PC-9 (cell line): ENCODE results near the gene ENO2. TPM values are rescaled to one million over a fixed set of nuclear protein-coding genes. Genes with fewer than 3 reads are reported as not detected.

ENCODE experiments used
- BruUV-seq: library from RNA; stranded (reverse); fragments of 400-500 nt; replicated peaks from 2 replicates; lab custom pipeline; 2021; lab: Mats Ljungman, UMichigan
- CTCF ChIA-PET: fragments of 300-600 bp; sonication (Branson Sonifier 250); formaldehyde crosslinking; loops from one replicate; lab custom pipeline; 2022; ENCODE audit warnings: antibody characterized with exemption; lab: Charles Lee
- POLR2A ChIA-PET: fragments of 300-600 bp; sonication (Branson Sonifier 250); formaldehyde crosslinking; loops from one replicate; lab custom pipeline; 2022; ENCODE audit warnings: antibody characterized with exemption; ENCODE audit not compliant: unreplicated experiment; lab: Charles Lee
- DNase-seq, 2 experiments: peaks; one replicate each; pipeline versions ENCODE4 v3.0.0 to v3.0.0-alpha.2; 2015 to 2022; ENCODE audit warnings: mixed read lengths in 1 of 2
- H2AFZ ChIP-seq: fragments of 200-600 bp; sonication (generic); 2 replicates; pipeline ENCODE4 v1.8.1; 2017; ENCODE audit warnings: antibody characterized with exemption
- H3F3A ChIP-seq: fragments of 200-600 bp; sonication (generic); 2 replicates; pipeline ENCODE4 v1.8.1; 2017; ENCODE audit warnings: antibody characterized with exemption, mild to moderate bottlenecking, low read depth; ENCODE audit not compliant: insufficient read depth
- H3K27ac ChIP-seq: fragments of 200-600 bp; sonication (generic); 2 replicates; pipeline ENCODE4 v1.6.1; 2016; ENCODE audit warnings: mixed run types
- H3K27me3 ChIP-seq: fragments of 200-600 bp; sonication (generic); 2 replicates; pipeline ENCODE4 v1.6.1; 2016; ENCODE audit warnings: low read depth, mixed run types; ENCODE audit not compliant: insufficient read depth
- H3K36me3 ChIP-seq: fragments of 200-600 bp; sonication (generic); 2 replicates; pipeline ENCODE4 v1.6.1; 2016; ENCODE audit warnings: low read depth, mixed run types
- H3K4me1 ChIP-seq: fragments of 200-600 bp; sonication (generic); replicated peaks from 2 replicates; pipeline ENCODE4 v1.6.1; 2016; ENCODE audit warnings: mixed run types; ENCODE audit not compliant: insufficient read depth
- H3K4me2 ChIP-seq: fragments of 200-600 bp; sonication (generic); 2 replicates; pipeline ENCODE4 v1.6.1; 2017; ENCODE audit warnings: mixed run types
- H3K4me3 ChIP-seq: fragments of 200-600 bp; sonication (generic); 2 replicates; pipeline ENCODE4 v1.6.1; 2016; ENCODE audit warnings: mixed run types
- H3K79me2 ChIP-seq: fragments of 200-600 bp; sonication (generic); 2 replicates; pipeline ENCODE4 v1.6.1; 2017; ENCODE audit warnings: low read depth, mixed run types
- H3K9me2 ChIP-seq: fragments of 200-600 bp; sonication (generic); 2 replicates; pipeline ENCODE4 v1.8.1; 2017; ENCODE audit warnings: mild to moderate bottlenecking; ENCODE audit not compliant: insufficient read depth
- H3K9me3 ChIP-seq: fragments of 200-600 bp; sonication (generic); 2 replicates; pipeline ENCODE4 v1.8.1; 2016; ENCODE audit warnings: low read depth; ENCODE audit not compliant: insufficient read depth
- H4K20me1 ChIP-seq: fragments of 200-600 bp; sonication (generic); 2 replicates; pipeline ENCODE4 v1.8.1; 2017; ENCODE audit not compliant: insufficient read depth
- CTCF ChIP-seq: fragments of 200-600 bp; sonication (generic); conservative IDR thresholded peaks from 2 replicates; pipeline ENCODE4 v1.6.1; 2017; ENCODE audit warnings: mixed run types, antibody characterized with exemption, mild to moderate bottlenecking, moderate library complexity
- EZH2 ChIP-seq: fragments of 200-600 bp; sonication (generic); IDR thresholded peaks from 2 replicates; pipeline ENCODE4 v1.8.0; 2017; ENCODE audit warnings: antibody characterized with exemption, low read depth
- intact Hi-C: fragments of 100-400 bp; cut with micrococcal nuclease; formaldehyde crosslinking; loops from one replicate; pipeline ENCODE4 v1.10.0; 2022; ENCODE audit not compliant: unreplicated experiment
- microRNA-seq: library from miRNA; unstranded; fragments of <30 nt; microRNA quantifications from one replicate; pipeline ENCODE4 v1.2.0, GENCODE V29; 2021; ENCODE audit warnings: borderline number of aligned reads, borderline replicate concordance
- total RNA-seq: library from RNA; stranded (reverse); gene quantifications from 2 replicates; pipeline ENCODE4 v1.2.3, GENCODE V29; 2021

Gene ENO2
- total RNA-seq, 1 experiment from 2014 or later, result 38.8 TPM

DNA sequence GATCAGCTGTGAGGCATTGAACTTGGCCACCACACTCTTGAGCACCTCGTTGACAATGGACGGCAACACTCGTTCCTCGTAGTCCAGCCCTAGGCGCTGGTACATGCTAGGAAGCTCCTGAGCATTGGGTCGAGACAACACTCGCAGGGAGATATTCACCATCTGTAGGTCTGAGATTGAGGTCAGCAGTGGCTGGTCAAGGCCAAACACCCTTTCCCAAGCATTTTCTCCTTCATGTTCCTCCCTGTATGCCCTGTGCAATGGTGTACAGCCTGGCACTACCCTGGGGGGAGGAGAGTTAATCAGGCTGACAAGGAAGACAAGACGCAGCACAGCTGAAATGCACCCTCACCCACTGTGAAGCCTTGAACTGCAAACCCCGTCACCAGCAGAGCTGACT lies 54.0 kb downstream of the ENO2 start:
- CTCF ChIA-PET, result interaction anchor here (0.6 to 2.7 kb wide), 5 partner anchors 24 to 145 kb away, joined by 3 to 7 read pairs (median 4); no protein-coding TSS in a partner anchor
- Histone ChIP-seq H3K4me2 (peak overlapping the region; percentile 92), H3K9me3 (no peaks in the 10 kb centered on the region), H4K20me1 (peaks cover 30% of the 10 kb centered on the region), H3K27ac (0 out of 2 replicates have a peak overlapping the region, but pooled peaks have one; percentile 90), H2AFZ (no peak overlapping the region), H3K79me2 (peaks cover 97% of the 10 kb centered on the region), H3K27me3 (no peaks in the 10 kb centered on the region), H3K4me3 (peak overlapping the region; percentile 82; the same call in 1 of the 2 replicates), H3K4me1 (peaks cover 39% of the 10 kb centered on the region), H3K9me2 (no peaks in the 10 kb centered on the region), H3F3A (peaks cover 61% of the 10 kb centered on the region), H3K36me3 (peaks cover 46% of the 10 kb centered on the region)
- TF ChIP-seq CTCF, result no peak
- intact Hi-C loops, result loop anchor here (10.0 kb wide), 2 partner anchors 284 to 354 kb away; partner anchors contain the start of gene ZNF384
- POLR2A ChIA-PET, result interaction anchor here (0.6 to 0.7 kb wide), 2 partner anchors 24 to 100 kb away, joined by 3 read pairs; no protein-coding TSS in a partner anchor
- DNase-seq, result no peak
- BruUV-seq, result no TSS peak

GRCh38 chr12:6970096-6970527 lies 55.7 kb downstream of the ENO2 start:
- no peak overlapping the region for H2AFZ ChIP-seq
- H3K4me1 ChIP-seq, result peaks cover 37% of the 10 kb centered on the region
- ChIA-PET CTCF (interaction anchor here (1.7 to 2.7 kb wide), 2 partner anchors 25 to 101 kb away, joined by 4 to 7 read pairs; no protein-coding TSS in a partner anchor), POLR2A (interaction anchor here (0.9 kb wide), 1 partner anchor 24 kb away, joined by 7 read pairs; no protein-coding TSS in a partner anchor)
- H4K20me1 ChIP-seq, result peaks cover 26% of the 10 kb centered on the region
- no peaks in the 10 kb centered on the region for H3K9me2 ChIP-seq
- peak overlapping the region; percentile 90 for H3K27ac ChIP-seq
- no peaks in the 10 kb centered on the region for H3K9me3 ChIP-seq
- peaks cover 49% of the 10 kb centered on the region for H3K36me3 ChIP-seq
- no peaks in the 10 kb centered on the region for H3K27me3 ChIP-seq
- peak overlapping the region; percentile 82 for H3K4me3 ChIP-seq
- no peak for DNase-seq
- no TSS peak for BruUV-seq
- intact Hi-C loops, result loop anchor here (1.0 to 2.0 kb wide), 3 partner anchors 48 to 123 kb away; partner anchors contain the start of genes C1R and LPCAT3
- H3F3A ChIP-seq, result peaks cover 64% of the 10 kb centered on the region
- H3K79me2 ChIP-seq, result peaks cover 81% of the 10 kb centered on the region
- TF ChIP-seq EZH2 (no peak), CTCF (no peak)
- H3K4me2 ChIP-seq, result peak overlapping the region; percentile 92

Small RNAs within 50 kb of the gene (microRNA-seq; reads per million reads assigned to microRNA genes)
- gene MIR141, result 3,834 reads per million, percentile 85 among the genes with 10 or more reads in this experiment
- 77,569 reads per million, percentile 99 among the genes with 10 or more reads in this experiment for gene MIR200C

Other genes with a start within 250 kb of the ENO2 start
- 74.3 and 106 TPM in 2 replicates for gene ZNF384, start 225.2 kb upstream of the ENO2 start, total RNA-seq
- gene PIANP, start 213.8 kb upstream of the ENO2 start, total RNA-seq, result not detected in 2 replicates
- gene COPS7A, start 190.5 kb upstream of the ENO2 start, total RNA-seq, result 88.7 and 116 TPM in 2 replicates
- gene MLF2, start 161.4 kb upstream of the ENO2 start, total RNA-seq, result 349 and 379 TPM in 2 replicates
- 633 and 910 TPM in 2 replicates for gene PTMS, start 148.2 kb upstream of the ENO2 start, total RNA-seq
- gene LAG3, start 142.1 kb upstream of the ENO2 start, total RNA-seq, result 9.4 and 10.5 TPM in 2 replicates
- 1.0 and 3.2 TPM in 2 replicates for gene CD4, start 125.1 kb upstream of the ENO2 start, total RNA-seq
- gene GPR162, start 92.8 kb upstream of the ENO2 start, total RNA-seq, result 2.4 and 3.8 TPM in 2 replicates
- 0.45 and 0.52 TPM in 2 replicates for gene P3H3, start 86.2 kb upstream of the ENO2 start, total RNA-seq
- gene GNB3, start 73.7 kb upstream of the ENO2 start, total RNA-seq, result not detected in 2 replicates
- gene CDCA3, start 63.3 kb upstream of the ENO2 start, total RNA-seq, result 104 and 125 TPM in 2 replicates
- 267 and 308 TPM in 2 replicates for gene USP5, start 62.4 kb upstream of the ENO2 start, total RNA-seq
- 1,080 and 1,199 TPM in 2 replicates for gene TPI1, start 47.0 kb upstream of the ENO2 start, total RNA-seq
- gene SPSB2, start 41.3 kb upstream of the ENO2 start, total RNA-seq, result 28.9 and 30.1 TPM in 2 replicates
- gene LRRC23, start 9.8 kb upstream of the ENO2 start, total RNA-seq, result 29.3 and 38.8 TPM in 2 replicates
- 158 and 159 TPM in 2 replicates for gene ATN1, start 13.4 kb downstream of the ENO2 start, total RNA-seq
- gene RNU7-1, start 29.2 kb downstream of the ENO2 start, total RNA-seq, result not detected in 2 replicates
- 198 and 218 TPM in 2 replicates for gene C12orf57, start 29.4 kb downstream of the ENO2 start, total RNA-seq
- gene PTPN6, start 36.8 kb downstream of the ENO2 start, total RNA-seq, result 84.1 and 92.7 TPM in 2 replicates
- gene PHB2, start 56.1 kb downstream of the ENO2 start, total RNA-seq, result 384 and 386 TPM in 2 replicates
- 84.5 and 96.5 TPM in 2 replicates for gene EMG1, start 56.3 kb downstream of the ENO2 start, total RNA-seq
- gene LPCAT3, start 103.9 kb downstream of the ENO2 start, total RNA-seq, result 53.8 and 102 TPM in 2 replicates
- 32.4 and 32.9 TPM in 2 replicates for gene C1S, start 146.1 kb downstream of the ENO2 start, total RNA-seq
- 20.5 and 24.0 TPM in 2 replicates for gene C1R, start 177.9 kb downstream of the ENO2 start, total RNA-seq
- gene C1RL, start 194.6 kb downstream of the ENO2 start, total RNA-seq, result 70.4 and 72.9 TPM in 2 replicates
- 0.74 and 1.3 TPM in 2 replicates for gene RBP5, start 214.3 kb downstream of the ENO2 start, total RNA-seq
- gene CLSTN3, start 215.8 kb downstream of the ENO2 start, total RNA-seq, result 111 and 153 TPM in 2 replicates